Left lobe of liver (tissue), 2 donors: Measurements from ENCODE around the gene ITPRID1. TPM values are rescaled to one million over a fixed set of nuclear protein-coding genes. Genes with fewer than 3 reads are reported as not detected.
"Not testable (repeated sequence)": the region's sequence is repeated elsewhere in the genome, so short reads cannot be mapped to it uniquely, and the experiment has no call there.

Source experiments
- ATAC-seq: fragments of 200-7000 bp; cut with Tn5 transposase; one replicate; pipeline ENCODE4 v1.9.1; 2020; ENCODE audit warnings: mild to moderate bottlenecking, moderate library complexity
- DNase-seq: peaks from one replicate; pipeline ENCODE4 v3.0.0-alpha.2; 2020; ENCODE audit warnings: low spot score
- total RNA-seq: library from RNA; stranded (reverse); gene quantifications from one replicate; pipeline ENCODE4 v1.2.1, GENCODE V29; 2021
- donor health status: DM: no; HTN: no; CAD: no; lungs with moderate emphysema.
- donor health status: DM: no; HTN: yes; CAD: no.

Gene ITPRID1
- not detected for total RNA-seq

DNA sequence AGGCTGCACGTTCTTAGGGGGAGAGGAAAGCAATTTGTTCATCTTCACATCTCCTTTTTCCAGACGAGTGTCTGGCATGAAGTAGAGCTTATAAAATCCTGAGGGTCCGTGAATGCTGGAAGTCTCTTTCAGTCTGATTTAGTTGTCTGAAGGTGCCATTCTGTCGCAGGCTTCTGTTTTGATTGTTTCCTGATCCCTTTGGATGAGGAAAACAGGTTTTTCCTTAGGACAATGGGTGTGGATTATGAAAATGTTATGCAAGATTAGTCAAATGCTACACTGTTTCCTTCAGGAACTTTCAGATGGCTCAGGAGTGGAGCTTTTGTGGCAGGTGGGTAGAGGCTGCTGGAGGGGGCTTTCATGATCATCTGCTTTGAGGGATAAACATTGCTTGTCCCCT lies at the start of gene ITPRID1:
TSS of gene ITPRID1 (plus strand) at position 301 of the 400 bp plus-strand sequence. CDS start 38,935 bp downstream, outside the sequence.
- ATAC-seq (no peak), DNase-seq (no peak)

DNA sequence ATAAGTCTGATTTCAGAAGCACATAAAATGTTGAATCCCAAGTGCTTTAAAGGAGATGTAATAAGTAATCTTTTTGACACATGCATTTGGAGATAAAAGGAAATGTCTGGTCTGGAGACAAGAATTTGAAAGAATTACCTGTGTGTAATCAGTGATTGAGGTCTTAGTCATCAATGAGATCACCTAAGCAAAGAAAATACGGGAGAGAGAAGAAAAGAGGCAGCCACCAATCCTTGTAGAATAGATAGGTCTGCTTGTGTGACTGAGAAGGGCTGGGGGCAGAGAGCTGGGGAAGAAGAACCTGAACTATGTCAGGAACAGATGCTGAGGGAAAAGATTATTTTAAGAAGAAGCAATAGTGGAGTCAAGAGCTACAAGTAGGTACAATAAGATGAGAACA lies 49.3 kb upstream of the ITPRID1 start:
- DNase-seq (no peak), ATAC-seq (no peak)

DNA sequence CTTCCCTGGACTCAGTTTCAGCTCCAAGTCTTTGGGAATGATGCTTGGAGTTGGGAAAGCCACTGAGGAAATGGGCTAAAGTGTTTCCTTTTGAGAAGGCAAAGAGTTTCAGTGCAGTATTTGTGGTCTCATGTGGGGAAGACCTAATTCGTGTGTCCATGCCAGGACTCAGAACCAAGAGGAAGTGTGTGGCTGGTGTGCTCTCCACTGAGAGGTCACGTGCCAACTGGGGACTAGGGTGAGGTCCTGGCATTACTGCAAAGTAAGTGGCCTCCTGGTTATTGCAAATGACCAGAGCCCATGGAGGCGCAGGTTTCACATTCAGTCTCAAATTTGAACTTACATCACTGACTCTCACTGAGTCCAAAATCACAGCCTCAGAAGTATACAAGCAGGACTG lies 48.6 kb upstream of the ITPRID1 start:
- no peak for DNase-seq
- ATAC-seq, result no peak

DNA sequence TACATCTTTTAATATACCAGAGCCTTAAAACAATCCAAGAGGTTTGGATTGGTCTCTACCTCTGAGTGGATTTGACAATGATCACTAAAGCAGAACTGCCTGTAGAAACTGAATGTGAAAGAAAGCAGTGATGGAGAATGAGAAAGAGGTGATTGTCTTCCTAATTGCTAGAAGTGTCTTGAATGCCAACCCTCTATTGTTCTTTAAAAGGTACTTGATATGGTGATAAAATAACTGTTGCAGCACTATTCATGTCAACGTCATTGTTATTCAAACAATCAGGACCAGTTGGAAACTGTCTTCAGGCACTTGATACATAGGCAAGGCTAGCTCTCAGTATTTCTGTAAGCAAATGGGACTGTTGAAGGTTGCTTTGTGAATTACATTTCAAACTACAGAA lies 47.9 kb upstream of the ITPRID1 start:
- no peak for DNase-seq
- ATAC-seq, result no peak

DNA sequence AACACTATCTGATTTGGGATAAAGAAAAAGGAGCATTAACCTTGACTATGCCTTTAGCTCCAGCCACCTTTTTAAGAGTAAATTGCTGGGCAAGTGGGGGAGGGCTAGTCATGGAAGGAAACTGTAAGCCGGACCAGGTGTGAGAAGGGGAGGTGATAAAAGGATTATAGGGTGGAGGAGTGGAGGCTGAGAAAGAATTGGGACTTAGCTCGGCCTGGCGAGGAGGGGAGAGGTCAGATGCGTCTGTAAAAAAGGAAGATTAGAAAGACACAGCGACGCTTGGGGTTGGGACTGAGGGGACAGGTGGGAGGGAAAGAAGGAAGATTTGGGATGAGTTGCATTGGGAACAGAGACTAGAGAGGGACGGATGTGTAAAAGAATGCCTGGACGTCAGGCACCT lies 43.0 kb upstream of the ITPRID1 start:
- DNase-seq, ATAC-seq: not testable (repeated sequence)

DNA sequence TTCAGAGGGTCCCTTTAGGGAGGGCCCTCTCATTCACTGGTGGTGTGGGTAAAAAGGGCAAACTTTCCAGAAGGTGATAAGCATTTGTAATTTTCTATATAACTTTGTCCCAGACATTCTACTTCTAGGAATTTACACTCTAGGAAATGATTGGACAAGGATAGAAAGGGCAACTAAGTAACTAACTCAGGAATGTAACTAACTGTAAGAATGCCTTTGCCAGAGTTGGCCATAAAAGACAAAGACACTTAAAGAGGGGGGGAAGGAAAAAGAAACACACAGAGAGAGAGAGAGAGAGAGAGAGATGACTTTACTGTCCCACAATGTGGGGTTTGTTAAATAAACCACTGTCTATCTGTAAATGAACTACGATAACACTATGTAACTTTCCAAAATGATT lies 38.5 kb upstream of the ITPRID1 start:
- ATAC-seq (no peak), DNase-seq (no peak)

DNA sequence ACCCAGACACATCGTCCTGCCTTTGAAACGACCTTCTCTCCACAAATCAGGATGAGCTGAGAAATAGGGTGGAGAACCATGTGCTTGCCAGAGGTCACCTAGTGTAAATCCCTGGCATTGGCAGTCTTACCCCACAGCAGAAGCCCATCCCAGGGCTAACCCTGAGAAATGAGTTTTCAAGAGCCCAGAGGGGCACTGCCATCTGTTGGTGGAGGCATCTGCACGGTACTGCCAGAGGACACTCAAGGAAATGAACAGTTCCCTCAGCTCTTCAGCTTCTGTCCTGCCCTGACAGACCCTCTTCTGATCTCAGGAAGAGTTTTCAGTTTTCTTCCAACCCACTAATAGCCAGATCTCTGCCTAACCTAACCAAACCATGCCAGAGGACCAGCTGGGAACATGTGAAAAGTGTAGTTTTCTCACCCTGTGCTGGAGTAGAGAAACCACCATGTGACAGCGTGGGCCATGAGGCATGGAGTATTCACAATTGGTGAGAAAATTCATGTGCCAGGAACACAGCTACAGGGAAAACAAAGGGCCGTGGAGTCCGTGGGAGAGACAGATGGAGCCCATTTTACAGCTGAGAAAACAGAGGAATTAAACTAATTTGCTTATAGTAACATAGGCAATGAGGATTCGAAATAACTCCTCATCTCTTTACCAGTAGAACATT lies 37.7 kb upstream of the ITPRID1 start:
- no peak for ATAC-seq
- DNase-seq, result no peak

DNA sequence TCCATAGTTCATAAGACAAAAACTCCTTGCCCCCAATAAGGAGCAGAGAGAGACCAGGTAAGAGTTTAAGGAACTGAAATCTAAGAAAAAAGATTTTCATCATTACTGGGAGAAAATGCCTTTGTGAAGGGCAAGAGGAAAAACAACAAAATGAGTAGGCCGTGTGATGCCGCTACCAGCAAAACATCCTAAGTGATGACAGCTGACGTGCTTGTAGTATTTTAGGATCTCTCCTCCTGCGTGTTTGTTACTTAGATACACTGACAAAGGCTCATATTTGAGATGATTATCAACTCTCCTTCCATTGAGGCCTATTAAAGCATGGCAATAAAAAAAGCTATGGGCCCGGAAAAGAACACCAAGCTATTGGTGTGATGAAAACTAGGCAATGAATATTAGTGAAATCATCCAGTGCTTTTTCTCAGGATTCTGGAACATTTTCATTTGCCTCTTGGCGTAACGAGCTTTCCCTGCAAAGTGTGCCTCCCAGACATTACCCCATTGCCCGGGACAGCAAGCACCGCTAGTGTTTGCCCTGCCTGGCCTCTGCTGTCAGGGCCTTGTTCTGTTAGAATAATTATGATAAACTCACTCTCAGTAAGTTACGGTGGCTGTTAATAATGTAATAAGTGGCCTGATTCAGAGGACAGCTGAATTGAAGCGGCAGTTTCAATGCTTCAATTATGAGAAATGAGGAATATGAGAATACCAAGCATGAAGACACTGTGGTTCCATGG lies 36.8 kb upstream of the ITPRID1 start:
- DNase-seq (no peak), ATAC-seq (no peak)

DNA sequence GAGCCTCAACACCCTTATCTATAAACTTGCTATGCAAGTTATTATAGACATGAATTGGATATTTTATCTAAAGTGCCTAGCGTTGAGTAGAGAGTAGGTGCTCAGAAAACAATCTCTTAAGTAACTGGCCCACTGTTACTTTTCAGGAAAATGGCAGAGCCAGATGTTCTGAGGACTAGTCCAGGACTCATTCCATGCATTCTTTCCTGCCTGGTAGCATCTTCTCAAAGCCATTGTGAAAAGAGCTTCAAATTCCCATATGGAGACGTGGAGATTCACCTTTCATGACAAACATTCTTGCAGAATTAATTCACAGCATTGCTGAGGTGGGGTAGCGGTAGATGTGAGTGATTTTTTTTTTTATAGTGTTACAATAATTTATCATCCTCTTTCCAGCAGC lies 35.9 kb upstream of the ITPRID1 start:
- no peak for DNase-seq
- no peak for ATAC-seq

DNA sequence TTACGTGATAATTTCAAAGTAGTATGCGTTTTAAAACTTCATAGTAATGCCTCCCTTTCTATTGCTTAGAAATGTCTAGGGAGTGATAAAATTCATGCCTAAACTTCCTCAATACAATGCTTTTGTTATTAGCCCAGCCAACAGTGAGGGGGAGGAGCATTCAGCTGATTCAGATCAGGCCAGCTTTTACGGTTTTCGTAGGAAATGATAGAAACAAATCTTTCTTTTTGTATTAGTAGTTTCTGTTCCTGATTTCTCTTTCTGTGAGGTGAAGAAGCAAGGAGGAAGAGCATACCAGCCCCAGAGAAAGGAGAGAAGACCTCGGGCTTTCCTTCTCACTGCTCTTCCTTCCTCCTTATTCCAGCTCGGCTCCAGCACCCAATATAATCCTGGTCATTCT lies 35.2 kb upstream of the ITPRID1 start:
- ATAC-seq, result no peak
- no peak for DNase-seq

DNA sequence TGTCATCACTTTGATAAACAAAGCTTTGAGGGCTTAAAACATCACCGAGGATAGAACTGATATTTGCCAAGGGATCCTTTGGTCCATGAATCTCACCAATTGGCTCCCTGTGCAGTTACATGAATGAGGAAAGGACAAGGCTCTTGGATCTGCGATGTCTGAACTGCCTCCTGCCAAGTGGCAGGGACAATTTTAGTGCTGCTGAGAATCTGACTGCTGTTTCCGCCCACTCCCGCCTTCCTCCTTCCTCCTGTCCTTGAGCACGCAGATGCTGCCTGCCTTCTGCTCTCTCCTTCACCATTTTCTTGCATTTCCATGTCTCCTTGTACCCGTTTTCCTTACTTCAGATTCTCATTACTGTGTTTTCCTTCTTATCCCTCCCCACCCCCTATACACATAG lies 26.8 kb upstream of the ITPRID1 start:
- ATAC-seq (no peak), DNase-seq (no peak)

DNA sequence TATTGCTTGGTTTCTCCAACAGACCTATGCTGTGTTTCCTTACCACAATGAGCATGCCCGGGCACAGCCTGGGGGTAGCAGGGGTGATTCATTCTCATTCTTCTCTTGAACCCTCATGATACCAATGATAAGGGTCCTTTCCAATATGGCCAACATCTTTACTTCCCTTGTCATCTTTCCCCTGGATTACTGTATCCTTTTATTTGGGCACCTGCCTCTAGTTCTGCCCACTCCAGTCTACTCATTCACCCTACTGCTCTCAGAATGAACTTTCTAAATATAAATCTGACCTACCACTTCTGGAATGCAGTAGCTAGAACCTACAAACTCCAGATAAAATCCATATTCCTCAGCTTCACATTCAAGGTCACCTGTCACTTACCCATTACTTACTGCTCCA lies 26.4 kb upstream of the ITPRID1 start:
- ATAC-seq, result no peak
- DNase-seq, result no peak

DNA sequence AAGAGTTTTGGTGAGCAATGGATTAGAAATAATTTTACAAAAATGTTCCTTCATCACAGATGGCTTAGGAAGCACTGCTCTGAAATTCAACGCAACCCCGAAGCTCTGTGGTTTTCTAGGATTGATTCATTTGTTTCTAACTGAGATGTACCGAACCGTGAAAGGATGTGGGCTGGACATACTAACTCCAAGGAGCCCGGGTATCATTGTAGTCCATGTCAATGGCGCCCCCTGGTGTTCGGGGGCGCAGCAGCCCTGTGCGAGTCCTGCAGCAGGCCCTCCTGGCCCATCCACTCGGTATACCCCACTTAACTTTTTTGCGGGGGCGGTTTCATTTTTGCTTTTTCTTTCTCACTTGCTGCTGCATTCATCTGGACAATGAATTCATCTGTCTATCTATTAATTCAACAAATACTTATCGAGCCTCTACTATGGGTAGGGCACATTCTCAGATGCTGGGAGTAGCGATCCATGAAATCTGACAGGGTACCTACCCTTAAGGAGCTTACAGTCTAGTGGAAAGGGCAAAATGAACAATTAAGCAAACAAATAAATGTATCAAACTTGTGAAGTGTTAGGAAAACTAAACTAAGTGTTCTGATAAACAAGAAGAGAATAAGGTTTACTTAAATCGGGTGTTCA lies 25.2 kb upstream of the ITPRID1 start:
- DNase-seq (peak; percentile 66), ATAC-seq (peak; percentile 98)

DNA sequence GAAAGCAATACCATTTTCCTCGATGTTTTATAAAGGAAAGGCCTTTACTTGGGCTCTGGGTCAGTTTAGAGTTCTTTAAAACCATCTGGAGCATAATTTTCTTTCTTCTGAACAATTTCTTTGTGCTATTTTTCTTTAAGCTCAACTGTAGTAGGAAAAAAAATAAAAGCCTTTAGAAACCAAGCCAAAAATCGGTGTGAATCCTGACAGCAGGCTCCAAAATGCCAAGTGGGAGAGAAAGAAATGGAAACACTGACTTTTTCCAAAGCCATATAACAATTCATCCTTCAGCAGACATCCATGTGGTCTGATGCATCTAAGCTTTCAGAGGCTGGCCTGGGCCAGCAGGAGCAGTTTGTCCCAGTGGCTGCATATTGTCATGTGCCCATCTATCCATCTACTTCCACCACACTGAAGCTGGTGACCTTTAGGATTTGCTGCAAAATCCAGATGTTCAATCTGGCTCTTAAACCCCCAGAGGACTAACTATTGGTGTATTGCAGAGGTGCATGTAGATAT lies 23.0 kb upstream of the ITPRID1 start:
- ATAC-seq (no peak), DNase-seq (no peak)

DNA sequence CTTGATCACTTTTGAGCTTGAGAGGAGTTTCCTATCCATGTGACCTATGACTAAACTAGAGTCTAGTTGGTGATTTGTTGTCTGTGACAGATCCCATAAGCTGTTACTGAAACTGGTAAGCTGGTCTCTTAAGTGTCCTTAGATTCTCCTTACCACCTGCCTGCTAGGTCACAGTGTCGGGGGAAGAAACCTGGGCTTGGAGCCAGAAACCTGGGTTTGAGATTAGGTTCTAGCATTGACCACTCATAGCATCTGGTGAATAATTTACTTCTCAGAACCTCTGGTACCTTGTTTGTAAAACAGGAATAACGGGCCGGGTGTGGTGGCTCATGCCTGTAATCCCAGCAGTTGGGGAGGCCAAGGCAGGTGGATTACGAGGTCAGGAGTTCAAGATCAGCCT lies 21.8 kb upstream of the ITPRID1 start:
- ATAC-seq (no peak), DNase-seq (no peak)

DNA sequence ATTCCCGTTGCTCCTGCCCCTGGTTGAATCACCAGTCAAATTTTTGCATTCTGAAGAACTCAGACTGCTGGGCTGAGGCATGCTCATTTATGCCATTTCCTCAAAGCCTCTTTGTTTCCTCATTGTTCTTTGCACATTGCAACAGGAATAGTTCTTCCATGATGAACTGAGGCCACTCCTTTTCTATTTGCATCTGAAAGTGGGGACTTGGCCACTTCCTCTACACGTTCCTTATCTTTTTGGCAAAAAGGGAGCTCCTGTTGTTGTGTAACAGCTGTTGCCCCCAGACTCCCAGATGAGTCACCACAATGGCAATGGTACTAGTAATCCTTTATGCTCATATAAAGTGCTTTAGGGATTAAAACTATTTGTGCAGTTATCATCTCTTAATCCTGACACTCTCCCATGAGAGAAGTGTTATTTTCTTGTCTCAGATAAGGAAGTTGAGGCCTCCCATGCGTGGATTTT lies 20.1 kb upstream of the ITPRID1 start:
- DNase-seq (no peak), ATAC-seq (no peak)

DNA sequence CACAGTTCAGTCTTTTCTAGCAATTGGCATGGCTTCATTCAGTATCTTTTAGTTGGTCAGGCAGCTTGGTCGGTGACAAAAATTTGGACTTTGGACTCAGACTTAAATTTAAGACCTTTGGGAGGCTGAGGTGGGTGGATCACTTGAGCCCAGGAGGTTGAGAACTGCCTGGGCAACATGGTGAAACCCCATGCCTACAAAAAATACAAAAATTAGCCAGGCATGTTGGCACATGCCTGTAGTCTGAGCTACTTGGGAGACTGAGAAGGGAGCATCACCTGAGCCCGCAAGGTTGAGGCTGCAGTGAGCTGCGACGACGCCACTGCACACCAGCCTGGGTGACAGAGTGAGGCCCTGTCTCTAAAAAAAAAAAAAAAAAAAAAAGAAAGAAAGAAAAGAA lies 19.5 kb upstream of the ITPRID1 start:
- ATAC-seq (no peak), DNase-seq (no peak)

DNA sequence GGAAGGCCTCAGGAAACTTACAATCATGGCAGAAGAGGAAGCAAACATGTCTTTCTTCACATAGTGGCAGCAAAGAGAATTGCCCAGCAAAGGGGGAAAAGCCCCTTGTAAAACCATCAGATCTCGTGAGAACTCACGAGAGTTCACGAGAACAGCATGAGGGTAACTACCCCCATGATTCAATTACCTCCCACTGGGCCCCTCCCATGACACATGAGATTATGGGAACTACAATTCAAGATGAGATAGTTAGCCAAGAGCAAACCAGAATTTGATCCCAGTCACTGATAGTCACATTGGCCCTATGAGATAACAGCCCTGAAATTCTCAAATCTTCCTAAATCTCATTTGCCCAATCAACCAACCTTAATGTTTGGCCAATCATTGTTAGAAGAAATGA lies 18.2 kb upstream of the ITPRID1 start:
- ATAC-seq (no peak), DNase-seq (no peak)

DNA sequence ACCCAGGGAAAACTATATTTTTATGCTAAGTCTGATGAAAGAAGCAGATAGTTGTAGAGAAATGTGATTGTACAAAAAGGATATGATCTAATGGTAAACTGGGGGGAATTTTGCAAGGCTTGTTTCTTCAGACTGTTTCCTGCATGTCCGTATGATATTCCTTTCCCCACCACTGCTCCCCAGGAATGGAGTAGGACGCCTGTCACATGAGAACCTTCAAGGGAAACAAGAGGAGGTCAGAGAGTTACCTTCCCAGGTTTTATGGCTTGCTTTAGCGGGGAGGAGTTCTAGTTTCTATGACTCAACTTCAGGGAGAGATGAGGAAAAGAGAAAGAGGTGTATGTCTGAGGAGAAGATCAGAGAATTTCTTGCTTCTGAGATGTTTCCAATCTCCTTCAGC lies 16.4 kb upstream of the ITPRID1 start:
- DNase-seq (no peak), ATAC-seq (no peak)

DNA sequence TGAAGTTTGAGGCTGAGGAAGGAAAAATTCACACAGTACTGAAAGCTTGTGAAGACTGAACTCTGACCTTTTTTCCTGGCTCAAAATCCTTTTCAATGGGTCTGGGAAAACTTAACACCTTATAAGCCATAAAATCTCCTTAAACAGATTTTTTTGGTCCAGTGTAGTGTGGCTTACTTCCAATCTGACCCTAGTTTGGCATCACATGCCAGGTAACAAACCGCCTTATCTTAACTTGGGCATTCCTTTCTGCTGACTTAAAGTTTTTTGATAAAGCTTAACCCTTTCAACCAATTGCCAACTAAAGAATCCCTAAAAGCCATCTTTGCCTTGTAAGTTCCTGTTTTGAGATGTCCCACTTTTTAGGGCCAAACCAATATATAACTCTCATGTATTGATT lies 13.2 kb upstream of the ITPRID1 start:
- DNase-seq, result no peak
- no peak for ATAC-seq

DNA sequence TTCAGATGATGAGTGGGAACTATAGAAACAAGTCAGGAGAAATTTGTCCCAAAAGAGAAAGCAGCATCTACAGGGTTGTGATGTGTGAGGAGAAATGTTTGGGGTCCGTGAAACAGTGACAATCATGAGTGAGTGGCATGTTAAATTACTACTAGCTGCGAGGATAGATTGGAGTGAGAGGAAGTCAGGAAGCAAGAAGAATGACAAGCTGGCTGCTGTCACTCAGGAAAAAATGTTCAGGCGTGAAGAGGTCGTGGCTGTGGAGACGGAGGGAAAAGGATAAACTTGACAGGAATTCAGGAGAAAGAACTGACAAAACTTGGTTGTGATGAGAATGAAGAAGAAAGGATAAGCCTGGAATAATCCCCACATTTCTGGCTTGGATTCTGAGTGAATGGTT lies 5.1 kb upstream of the ITPRID1 start:
- DNase-seq, result no peak
- ATAC-seq, result no peak

DNA sequence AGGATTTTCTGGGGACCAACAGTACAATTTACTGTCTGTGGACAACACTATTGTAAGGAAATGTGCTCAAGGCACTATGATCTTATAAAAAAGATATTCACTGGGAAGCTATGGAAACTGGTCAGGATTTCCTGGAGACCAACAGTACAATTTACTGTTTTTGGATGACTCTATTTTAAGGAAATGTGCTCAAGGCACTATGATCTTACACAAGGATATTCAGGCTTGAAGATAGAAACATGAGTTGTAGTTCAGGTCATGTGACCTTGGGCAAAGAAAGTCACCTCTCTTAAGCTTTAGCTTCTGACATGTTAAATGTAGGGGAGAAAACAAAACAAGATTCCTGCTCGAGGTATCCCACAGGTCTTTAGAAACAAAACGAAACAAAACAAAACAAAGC lies 1.7 kb upstream of the ITPRID1 start:
- no peak for ATAC-seq
- no peak for DNase-seq
